GM19043 (cell line): ENCODE results near the gene RCC1.
"Not testable (repeated sequence)": the region's sequence is repeated elsewhere in the genome, so short reads cannot be mapped to it uniquely, and the experiment has no call there.

Experiments used
- ATAC-seq: cut with Tn5 transposase; IDR thresholded peaks from one replicate; pipeline ENCODE4 v1.9.1; 2021; ENCODE audit warnings: low read depth; ENCODE audit not compliant: unreplicated experiment

RCC1 gene

GRCh38 chr1:28510273-28510969, 4.6 kb downstream of the RCC1 start:
- ATAC-seq = no peak

- no peak for ATAC-seq
These were observed 5.2 kb downstream of the RCC1 start for GRCh38 chr1:28510970-28511440.

- no peak for ATAC-seq
These were observed 6.3 kb downstream of the RCC1 start for GRCh38 chr1:28512058-28512611.

- ATAC-seq = not testable (repeated sequence)
These were observed 8.6 kb downstream of the RCC1 start for GRCh38 chr1:28514445-28514933.

- ATAC-seq = no peak
These were observed 10.7 kb downstream of the RCC1 start for GRCh38 chr1:28516518-28516956.

GRCh38 chr1:28517649-28517999, 11.8 kb downstream of the RCC1 start:
- peak; percentile 7 for ATAC-seq

GRCh38 chr1:28518000-28518744, 12.3 kb downstream of the RCC1 start:
- ATAC-seq = peak; percentile 76

- no peak for ATAC-seq
These were observed 13.0 kb downstream of the RCC1 start for GRCh38 chr1:28518745-28519341.

- no peak for ATAC-seq
These were observed 14.3 kb downstream of the RCC1 start for GRCh38 chr1:28519946-28520725.

- not testable (repeated sequence) for ATAC-seq
These were observed 15.0 kb downstream of the RCC1 start for GRCh38 chr1:28520796-28521195.

- no peak for ATAC-seq
These were observed 15.8 kb downstream of the RCC1 start for GRCh38 chr1:28521502-28522164.

- not testable (repeated sequence) for ATAC-seq
These were observed 16.7 kb downstream of the RCC1 start for GRCh38 chr1:28522537-28522936.

GRCh38 chr1:28525002-28525642, 19.3 kb downstream of the RCC1 start:
- not testable (repeated sequence) for ATAC-seq

GRCh38 chr1:28526886-28527285, 21.0 kb downstream of the RCC1 start:
- no peak for ATAC-seq

GRCh38 chr1:28530456-28530855, 24.6 kb downstream of the RCC1 start:
- no peak for ATAC-seq

- no peak for ATAC-seq
These were observed 28.8 kb downstream of the RCC1 start for GRCh38 chr1:28534671-28535070.

GRCh38 chr1:28535180-28535579, 29.3 kb downstream of the RCC1 start:
- no peak for ATAC-seq

GRCh38 chr1:28537457-28538199, 31.8 kb downstream of the RCC1 start:
- ATAC-seq = no peak

GRCh38 chr1:28538286-28538685, 32.4 kb downstream of the RCC1 start:
- no peak for ATAC-seq
